Transverse colon (tissue), 4 donors: ENCODE data around the gene FAM9B.

ENCODE experiments used
- POLR2AphosphoS5 ChIP-seq, 3 donors: sonication (generic); formaldehyde crosslinking; IDR thresholded peaks; one replicate each; pipeline ENCODE4 v1.6.1; 2016; ENCODE audit warnings: antibody characterized with exemption in 3 of 3
- TF ChIP-seq, protein P1 (sequence below), 5 experiments: fragments of 200-600 bp in 3 of 5; fragments of 450-650 bp in 2 of 5; sonication (generic) in 3 of 5; IDR thresholded peaks; 1 replicate in 2 of 5; 2 replicates in 3 of 5; pipeline ENCODE4 v1.5.1; 2016 to 2017; ENCODE audit warnings: antibody characterized with exemption in 5 of 5, inconsistent platforms in 3 of 5, mild to moderate bottlenecking in 2 of 5, moderate library complexity in 1 of 5

DNA sequence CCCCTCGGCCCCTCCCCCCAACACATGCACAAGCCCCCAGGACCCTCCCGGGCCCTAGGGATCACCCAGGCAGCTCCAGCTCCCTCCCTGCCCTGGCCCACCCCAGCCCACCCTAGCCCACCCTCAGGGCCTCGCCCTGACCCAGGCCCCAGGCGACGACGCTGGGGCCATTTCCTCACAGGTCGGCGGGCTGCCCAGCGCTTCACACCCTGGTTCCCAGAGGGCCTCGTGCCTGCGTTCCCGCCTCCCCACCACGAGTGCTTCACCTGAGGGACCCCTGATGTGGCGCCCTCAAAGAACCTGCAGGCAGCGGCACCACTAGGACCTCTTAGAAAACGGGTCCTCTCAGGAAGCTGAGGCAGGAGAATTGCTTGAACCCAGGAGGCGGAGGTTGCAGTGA is 341 bp downstream of the FAM9B start:
- TF ChIP-seq, protein P1, sequence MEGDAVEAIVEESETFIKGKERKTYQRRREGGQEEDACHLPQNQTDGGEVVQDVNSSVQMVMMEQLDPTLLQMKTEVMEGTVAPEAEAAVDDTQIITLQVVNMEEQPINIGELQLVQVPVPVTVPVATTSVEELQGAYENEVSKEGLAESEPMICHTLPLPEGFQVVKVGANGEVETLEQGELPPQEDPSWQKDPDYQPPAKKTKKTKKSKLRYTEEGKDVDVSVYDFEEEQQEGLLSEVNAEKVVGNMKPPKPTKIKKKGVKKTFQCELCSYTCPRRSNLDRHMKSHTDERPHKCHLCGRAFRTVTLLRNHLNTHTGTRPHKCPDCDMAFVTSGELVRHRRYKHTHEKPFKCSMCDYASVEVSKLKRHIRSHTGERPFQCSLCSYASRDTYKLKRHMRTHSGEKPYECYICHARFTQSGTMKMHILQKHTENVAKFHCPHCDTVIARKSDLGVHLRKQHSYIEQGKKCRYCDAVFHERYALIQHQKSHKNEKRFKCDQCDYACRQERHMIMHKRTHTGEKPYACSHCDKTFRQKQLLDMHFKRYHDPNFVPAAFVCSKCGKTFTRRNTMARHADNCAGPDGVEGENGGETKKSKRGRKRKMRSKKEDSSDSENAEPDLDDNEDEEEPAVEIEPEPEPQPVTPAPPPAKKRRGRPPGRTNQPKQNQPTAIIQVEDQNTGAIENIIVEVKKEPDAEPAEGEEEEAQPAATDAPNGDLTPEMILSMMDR (IDR thresholded peaks at IDR 0.05), result no peak
- TF ChIP-seq POLR2AphosphoS5 (IDR thresholded peaks at IDR 0.05), result no peak
